ENCODE data around the gene CPT1B. TPM values are rescaled to one million over a fixed set of nuclear protein-coding genes. Genes with fewer than 3 reads are reported as not detected.
A peak's percentile ranks its signal among the peaks of the same experiment; 100 is the strongest.

The CPT1B gene
- polyA plus RNA-seq, 3 donors = 0.18 to 66.9 TPM; not detected in 1

DNA sequence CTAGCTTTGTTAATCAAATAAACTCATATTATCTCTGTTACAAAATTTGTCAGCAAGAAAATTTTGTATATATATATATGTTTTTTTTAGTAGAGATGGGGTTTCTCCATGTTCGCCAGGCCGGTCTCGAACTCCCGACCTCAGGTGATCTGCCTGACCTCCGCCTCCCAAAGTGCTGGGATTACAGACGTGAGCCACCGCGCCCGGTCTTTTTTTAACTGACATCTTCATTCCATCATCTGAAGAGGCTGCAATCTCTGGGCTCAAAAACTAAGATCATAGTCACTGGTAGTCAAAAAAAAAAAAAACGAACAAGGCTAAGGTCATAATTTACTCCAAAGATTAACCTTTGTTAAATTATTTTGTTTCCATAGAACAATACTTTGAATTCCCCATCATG, 37.8 kb downstream of the CPT1B start:
- peaks cover 27% of the 10 kb centered on the region for H3K79me2 ChIP-seq (ENCODE audit: insufficient read depth, low read length)
- Mint-ChIP-seq H3K4me3 (peak overlapping the region; percentile 69 to 82), H3K4me1 (peaks cover 76% of the 10 kb centered on the region), H3K9me3 (no peaks in the 10 kb centered on the region), H3K27me3 (ENCODE audit: low read depth in 3 of 3) (peaks cover 0 to 1% (median 0%) of the 10 kb centered on the region in 3 donors), H3K36me3 (peaks cover 6 to 9% of the 10 kb centered on the region in 2 donors), H3K27ac (peak overlapping the region; percentile 97 to 100 (median 99))
- WGBS (ENCODE audit: insufficient coverage) = no CpG with 5 or more reads among the region's 10 CpGs
- H3K4me2 ChIP-seq (replicated peaks; ENCODE audit: extremely low read depth, low read length, poor library complexity, severe bottlenecking) = peak overlapping the region; percentile 52
- peak in 1 of 3 donors; percentile 10 for DNase-seq
- peaks cover 96 to 99% of the 10 kb centered on the region in 2 donors for H3K4me1 ChIP-seq (ENCODE audit: control insufficient read depth in 1 of 2, insufficient read depth in 2 of 2, low read length in 2 of 2)
- no peak overlapping the region for H2AFZ ChIP-seq (ENCODE audit: insufficient read depth, low read depth, low read length, poor library complexity, severe bottlenecking)
- H3K4me3 ChIP-seq (replicated peaks in 1 of 3; ENCODE audit: low read depth in 2 of 3, low read length in 3 of 3) = peak overlapping the region in 2 of 3 experiments; percentile 28 to 47
- H3K36me3 ChIP-seq (replicated peaks in 1 of 2; ENCODE audit: control insufficient read depth in 1 of 2, insufficient read depth in 2 of 2, low read length in 2 of 2) = no peaks in the 10 kb centered on the region
- intact Hi-C loops (cut with micrococcal nuclease) = no loop called here
- TF ChIP-seq, protein P1, sequence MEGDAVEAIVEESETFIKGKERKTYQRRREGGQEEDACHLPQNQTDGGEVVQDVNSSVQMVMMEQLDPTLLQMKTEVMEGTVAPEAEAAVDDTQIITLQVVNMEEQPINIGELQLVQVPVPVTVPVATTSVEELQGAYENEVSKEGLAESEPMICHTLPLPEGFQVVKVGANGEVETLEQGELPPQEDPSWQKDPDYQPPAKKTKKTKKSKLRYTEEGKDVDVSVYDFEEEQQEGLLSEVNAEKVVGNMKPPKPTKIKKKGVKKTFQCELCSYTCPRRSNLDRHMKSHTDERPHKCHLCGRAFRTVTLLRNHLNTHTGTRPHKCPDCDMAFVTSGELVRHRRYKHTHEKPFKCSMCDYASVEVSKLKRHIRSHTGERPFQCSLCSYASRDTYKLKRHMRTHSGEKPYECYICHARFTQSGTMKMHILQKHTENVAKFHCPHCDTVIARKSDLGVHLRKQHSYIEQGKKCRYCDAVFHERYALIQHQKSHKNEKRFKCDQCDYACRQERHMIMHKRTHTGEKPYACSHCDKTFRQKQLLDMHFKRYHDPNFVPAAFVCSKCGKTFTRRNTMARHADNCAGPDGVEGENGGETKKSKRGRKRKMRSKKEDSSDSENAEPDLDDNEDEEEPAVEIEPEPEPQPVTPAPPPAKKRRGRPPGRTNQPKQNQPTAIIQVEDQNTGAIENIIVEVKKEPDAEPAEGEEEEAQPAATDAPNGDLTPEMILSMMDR (IDR thresholded peaks at IDR 0.05) = no peak
- no peaks in the 10 kb centered on the region for H3K9me3 ChIP-seq (replicated peaks in 1 of 2; ENCODE audit: control insufficient read depth in 1 of 2, insufficient read depth in 1 of 2, low read length in 2 of 2)
- H4K20me1 ChIP-seq (ENCODE audit: insufficient read depth, low read length) = no peaks in the 10 kb centered on the region
- peak overlapping the region; percentile 92 for H3K9ac ChIP-seq (ENCODE audit: insufficient read depth, low read length, poor library complexity, severe bottlenecking)
- no peaks in the 10 kb centered on the region for H3K27me3 ChIP-seq (ENCODE audit: control insufficient read depth in 2 of 2, insufficient read depth in 2 of 2, low read length in 2 of 2)
- peak overlapping the region; percentile 99 to 100 for H3K27ac ChIP-seq (ENCODE audit: low read depth in 1 of 2, low read length in 2 of 2)

DNA sequence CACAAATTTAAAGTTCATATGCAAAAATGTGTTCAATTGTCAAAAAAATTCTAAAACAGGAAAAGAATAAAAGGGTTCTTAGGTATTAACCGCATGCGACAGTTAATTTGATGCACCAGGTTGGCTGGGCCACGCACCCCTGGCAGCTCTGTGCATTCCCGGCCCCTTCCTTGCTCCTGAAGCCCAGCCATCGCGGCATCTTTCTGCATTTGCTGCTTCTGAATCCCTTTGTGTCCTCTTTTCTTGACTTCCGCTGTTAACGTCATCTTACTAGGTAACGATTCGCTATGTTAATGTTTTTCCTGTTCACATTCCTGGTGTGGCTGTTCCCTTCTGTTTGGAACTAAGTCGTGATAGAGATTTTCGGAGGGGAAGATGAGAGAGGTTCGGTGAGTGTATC, 40.5 kb downstream of the CPT1B start:
- Mint-ChIP-seq H3K4me3 (peak overlapping the region; percentile 61 to 67), H3K27me3 (ENCODE audit: low read depth in 3 of 3) (peaks cover 0 to 1% (median 0%) of the 10 kb centered on the region in 3 donors), H3K4me1 (peaks cover 84% of the 10 kb centered on the region), H3K27ac (peak overlapping the region; percentile 99 to 100 (median 100)), H3K9me3 (no peaks in the 10 kb centered on the region), H3K36me3 (peaks cover 8 to 9% of the 10 kb centered on the region in 2 donors)
- Histone ChIP-seq H3K9me3 (replicated peaks in 1 of 2; ENCODE audit: control insufficient read depth in 1 of 2, insufficient read depth in 1 of 2, low read length in 2 of 2) (no peaks in the 10 kb centered on the region), H3K79me2 (ENCODE audit: insufficient read depth, low read length) (peaks cover 30% of the 10 kb centered on the region), H3K4me1 (ENCODE audit: control insufficient read depth in 1 of 2, insufficient read depth in 2 of 2, low read length in 2 of 2) (peaks cover 96 to 99% of the 10 kb centered on the region in 2 donors), H3K4me2 (replicated peaks; ENCODE audit: extremely low read depth, low read length, poor library complexity, severe bottlenecking) (peak overlapping the region; percentile 32), H2AFZ (ENCODE audit: insufficient read depth, low read depth, low read length, poor library complexity, severe bottlenecking) (no peak overlapping the region), H4K20me1 (ENCODE audit: insufficient read depth, low read length) (no peaks in the 10 kb centered on the region), H3K4me3 (replicated peaks in 1 of 3; ENCODE audit: low read depth in 2 of 3, low read length in 3 of 3) (peak overlapping the region in 1 of 3 experiments; percentile 29), H3K36me3 (replicated peaks in 1 of 2; ENCODE audit: control insufficient read depth in 1 of 2, insufficient read depth in 2 of 2, low read length in 2 of 2) (no peaks in the 10 kb centered on the region), H3K27ac (ENCODE audit: low read depth in 1 of 2, low read length in 2 of 2) (peak overlapping the region; percentile 99 to 100), H3K9ac (ENCODE audit: insufficient read depth, low read length, poor library complexity, severe bottlenecking) (peak overlapping the region; percentile 92), H3K27me3 (ENCODE audit: control insufficient read depth in 2 of 2, insufficient read depth in 2 of 2, low read length in 2 of 2) (no peaks in the 10 kb centered on the region)
- intact Hi-C loops (cut with micrococcal nuclease) = loop anchor here in 1 of 2 donors (10.0 kb wide), 1 partner anchor 603 kb away; no protein-coding TSS in a partner anchor
- TF ChIP-seq, protein P1 (IDR thresholded peaks at IDR 0.05) = no peak
- DNase-seq = no peak
- WGBS (ENCODE audit: insufficient coverage) = 76% methylated on average over 8 of the region's 13 CpGs

Measured in CD14-positive monocyte (primary cell).